Measurements from ENCODE around the gene DMRT1.

Gene DMRT1

GRCh38 chr9:922171-922570 lies 80.7 kb downstream of the DMRT1 start:
- no peak for DNase-seq

DNA sequence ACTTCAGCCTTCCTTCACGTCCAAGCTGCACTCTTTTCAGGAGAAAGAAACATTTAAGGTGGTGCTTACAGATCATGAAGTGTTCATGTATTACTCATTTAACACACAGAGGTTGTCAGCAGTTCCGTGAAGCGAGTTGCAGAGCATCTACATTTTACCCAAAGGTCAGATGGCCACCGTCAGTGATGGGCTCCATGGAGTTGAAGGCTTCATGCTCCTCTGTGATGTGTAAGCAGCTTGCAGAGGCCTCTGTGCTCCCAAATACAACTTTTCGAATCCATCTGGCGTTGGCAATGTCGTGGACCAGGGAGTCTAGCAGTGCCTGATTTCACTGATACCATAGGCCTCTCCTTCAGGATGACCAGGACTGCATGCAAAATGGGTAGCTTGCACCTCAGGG lies 81.2 kb downstream of the DMRT1 start:
- DNase-seq = no peak

DNA sequence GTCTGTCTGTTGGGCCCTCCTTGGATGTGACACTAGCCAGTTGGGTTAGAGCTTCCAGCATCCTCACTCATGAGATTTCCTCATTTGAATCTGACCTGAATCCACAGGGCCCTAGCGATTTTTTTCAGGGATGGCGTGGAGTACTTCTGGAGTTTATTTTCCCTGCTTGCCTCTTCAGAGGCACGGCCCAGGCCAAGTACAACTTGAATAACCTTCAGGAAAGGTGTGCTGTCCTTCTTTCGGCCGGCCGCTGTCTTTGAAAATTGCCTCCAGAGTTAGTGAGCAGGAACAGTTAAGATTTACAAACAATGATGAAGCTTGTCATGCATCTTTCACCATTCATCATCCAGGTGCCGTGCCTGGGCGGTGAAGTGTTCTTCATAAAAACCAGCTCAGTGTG lies 85.5 kb downstream of the DMRT1 start:
- no peak for DNase-seq

DNA sequence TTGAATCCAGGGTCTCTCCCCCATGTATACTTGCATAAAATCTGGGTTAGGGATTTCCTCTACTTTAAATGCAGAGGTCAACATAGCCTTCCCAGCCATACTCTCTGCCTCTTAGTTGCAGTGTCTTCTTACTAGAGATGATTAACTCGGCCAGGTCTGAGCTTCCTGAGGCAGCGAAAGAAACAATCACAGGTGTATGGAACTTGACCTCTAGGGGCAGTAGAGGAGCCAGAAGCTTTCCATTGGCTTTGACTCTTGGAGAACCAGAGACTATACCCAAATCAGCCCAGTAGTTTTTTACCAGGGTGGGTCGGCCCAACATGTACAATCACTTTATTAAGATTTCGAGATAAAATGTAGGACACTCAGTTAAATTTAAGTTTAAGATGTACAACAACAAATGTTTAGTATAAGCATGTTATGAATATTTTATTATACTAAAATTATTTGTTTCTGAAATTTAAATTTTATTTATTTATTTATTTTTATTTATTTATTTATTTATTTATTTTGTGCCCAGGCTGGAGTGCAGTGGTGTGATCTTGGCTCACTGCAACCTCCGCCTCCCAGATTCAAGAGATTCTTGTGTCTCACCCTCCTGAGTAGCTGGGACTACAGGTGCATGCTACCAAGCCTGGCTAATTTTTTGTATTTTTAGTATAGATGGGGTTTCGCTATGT lies 87.0 kb downstream of the DMRT1 start:
- no peak for DNase-seq

DNA sequence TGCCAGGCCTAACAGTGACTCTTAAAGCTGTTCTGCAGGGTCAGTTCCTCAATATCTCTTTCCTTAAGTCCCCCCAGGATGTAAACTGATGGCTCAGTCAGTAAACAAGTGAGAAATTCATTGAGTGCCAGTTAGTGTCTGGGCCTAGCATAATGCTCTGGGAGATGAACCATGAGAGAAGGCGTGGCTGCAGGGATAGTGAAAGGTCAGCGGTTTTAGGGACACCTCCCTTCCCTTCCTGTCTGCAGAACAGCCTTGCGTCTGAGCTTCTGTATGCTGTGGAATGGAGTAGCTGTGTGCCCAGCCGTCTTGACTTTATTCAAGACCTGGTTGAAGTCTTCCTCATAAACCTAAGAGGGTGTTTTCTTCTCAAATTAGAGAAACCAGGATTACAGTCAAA lies 88.2 kb downstream of the DMRT1 start:
- no peak for DNase-seq

GRCh38 chr9:933356-933755 lies 91.9 kb downstream of the DMRT1 start:
- no peak for DNase-seq

GRCh38 chr9:935348-935965 lies 94.0 kb downstream of the DMRT1 start:
- DNase-seq = no peak

GRCh38 chr9:942805-943580 lies 101.5 kb downstream of the DMRT1 start:
- DNase-seq = no peak

DNA sequence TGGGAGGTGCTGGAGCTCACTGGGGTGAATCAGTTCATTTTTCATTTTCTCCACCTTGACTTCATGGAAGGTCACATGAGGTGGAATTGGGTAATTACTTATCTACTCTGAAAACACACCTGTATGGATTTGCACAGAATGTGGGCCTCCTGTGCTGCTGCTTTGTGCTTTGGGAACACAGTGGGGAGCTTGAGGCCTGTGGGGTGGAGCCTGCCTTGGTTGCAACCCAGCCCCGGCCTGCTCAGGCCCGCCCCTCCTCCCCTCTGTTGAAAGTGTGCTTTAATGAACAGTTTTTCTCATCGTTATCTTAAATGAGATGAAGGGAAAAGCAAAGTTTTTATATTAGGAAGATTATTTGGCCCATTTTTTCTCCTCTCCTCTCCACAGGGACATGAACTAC lies 106.5 kb downstream of the DMRT1 start:
- DNase-seq = no peak

DNA sequence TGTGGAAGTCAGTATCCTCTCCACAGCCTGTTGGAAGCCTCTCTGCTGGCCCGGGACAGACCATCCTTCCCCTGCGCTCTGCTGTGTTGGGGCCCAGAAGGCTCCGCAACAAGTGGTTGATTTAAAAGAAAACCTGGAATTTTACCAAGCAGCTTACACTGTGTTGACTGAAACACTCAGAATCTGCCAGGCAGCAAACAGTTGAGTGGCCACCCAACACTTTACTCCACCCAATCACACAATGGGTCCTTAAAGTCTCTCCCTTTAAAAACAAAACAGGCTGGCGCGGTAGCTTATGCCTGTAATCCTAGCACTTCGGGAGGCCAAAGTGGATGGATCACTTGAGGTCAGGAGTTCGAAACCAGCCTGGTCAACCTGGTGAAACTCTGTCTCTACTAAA lies 107.0 kb downstream of the DMRT1 start:
- DNase-seq = no peak

GRCh38 chr9:950139-950538 lies 108.6 kb downstream of the DMRT1 start:
- no peak for DNase-seq

DNA sequence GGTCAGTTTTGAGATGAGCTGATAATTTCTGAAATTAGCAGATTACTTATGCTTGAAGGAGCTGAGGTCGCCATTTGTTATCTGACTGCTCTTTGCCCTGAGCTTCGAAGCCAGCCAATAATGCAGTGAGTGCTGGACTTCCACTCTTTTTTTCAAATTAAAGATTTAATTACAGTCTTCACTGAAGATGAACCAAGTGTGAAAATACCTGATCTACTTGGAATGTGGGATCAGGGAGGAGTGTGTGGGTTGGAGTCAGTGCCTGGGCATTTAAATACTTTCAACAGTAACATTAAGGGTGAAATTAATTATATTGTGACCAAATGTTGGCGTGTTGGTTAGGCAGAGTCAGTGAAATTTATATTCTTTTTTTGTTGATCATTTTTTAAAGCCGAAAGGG lies 111.0 kb downstream of the DMRT1 start:
- DNase-seq = no peak

GRCh38 chr9:959105-959504 lies 117.6 kb downstream of the DMRT1 start:
- no peak for DNase-seq

DNA sequence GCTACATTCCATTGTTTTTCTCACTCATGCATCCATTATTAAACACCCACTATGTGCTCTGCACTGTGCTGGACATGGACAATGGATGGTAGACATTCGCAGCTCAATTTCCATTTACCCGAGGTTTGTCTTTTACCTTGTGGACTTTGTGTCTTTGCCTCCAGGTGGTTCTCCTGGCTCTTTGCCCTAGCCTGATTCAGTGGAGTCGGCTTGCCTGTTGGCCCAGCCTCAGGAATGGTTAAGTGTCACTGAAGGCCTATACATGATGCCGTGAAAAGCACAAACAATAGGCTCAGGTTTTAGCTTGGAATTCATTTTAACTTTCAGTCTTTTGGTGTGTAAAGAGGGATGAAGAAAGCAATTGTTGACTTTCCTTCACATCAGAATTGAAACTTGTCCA lies 118.4 kb downstream of the DMRT1 start:
- no peak for DNase-seq

DNA sequence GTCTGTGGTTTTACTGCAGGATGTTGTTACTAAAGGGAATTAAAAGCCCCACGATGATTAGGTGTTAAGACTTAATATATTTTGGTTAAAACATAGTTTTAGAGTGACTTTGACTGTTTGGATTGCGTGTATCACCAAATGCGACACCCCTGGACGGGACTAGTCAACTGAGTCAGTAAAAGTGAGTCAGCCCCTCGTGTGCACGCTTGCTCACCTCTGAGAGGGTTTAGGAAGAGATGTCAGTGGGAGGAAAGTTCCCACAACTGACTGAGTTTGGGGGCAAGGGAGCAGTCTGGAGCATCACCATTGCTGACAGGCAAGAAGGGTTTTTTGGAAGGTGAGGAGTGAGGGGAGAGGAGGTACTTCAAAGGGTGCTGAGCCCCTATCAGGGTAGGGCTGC lies 120.5 kb downstream of the DMRT1 start:
- no peak for DNase-seq

DNA sequence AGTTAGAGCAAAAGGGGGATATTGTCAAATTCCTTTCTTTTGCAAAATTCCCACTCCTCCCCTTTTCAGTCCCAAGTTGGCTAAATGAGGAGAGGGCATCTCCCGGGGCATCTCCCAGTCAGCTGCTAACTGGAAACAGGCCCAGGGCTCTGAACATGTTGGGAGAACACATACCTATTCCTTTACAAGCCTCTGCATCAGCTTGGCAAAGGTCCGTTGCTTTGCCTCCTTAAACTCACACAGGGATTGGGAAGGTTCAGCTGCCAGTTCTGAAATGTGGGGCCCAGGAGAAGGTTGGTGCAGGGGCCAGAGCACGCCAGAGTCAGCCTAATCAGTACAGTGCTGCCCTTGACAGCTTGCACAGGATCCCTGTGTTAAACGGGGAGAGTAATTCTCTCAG lies 124.0 kb downstream of the DMRT1 start:
- no peak for DNase-seq

GRCh38 chr9:966870-967269 lies 125.4 kb downstream of the DMRT1 start:
- DNase-seq = no peak

DNA sequence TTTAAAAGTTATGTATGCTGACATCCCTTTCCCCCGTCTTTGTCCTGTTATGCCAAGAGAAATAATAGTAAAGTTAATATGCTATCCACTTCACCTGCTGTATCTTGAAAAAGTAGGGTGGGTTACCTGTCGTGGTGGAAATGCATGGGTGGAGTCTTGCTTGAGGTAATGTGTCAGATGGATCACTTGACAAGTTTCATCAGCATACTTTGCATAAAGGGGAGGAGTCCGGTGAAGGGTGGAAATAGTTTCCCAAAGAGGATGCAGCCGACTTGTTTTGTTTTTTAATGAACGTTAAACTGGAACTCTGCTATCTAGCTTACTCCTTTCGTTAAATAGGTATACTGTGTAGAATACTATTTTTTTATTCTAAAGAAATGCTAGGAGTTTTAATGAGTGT lies 125.9 kb downstream of the DMRT1 start:
- DNase-seq = no peak

DNA sequence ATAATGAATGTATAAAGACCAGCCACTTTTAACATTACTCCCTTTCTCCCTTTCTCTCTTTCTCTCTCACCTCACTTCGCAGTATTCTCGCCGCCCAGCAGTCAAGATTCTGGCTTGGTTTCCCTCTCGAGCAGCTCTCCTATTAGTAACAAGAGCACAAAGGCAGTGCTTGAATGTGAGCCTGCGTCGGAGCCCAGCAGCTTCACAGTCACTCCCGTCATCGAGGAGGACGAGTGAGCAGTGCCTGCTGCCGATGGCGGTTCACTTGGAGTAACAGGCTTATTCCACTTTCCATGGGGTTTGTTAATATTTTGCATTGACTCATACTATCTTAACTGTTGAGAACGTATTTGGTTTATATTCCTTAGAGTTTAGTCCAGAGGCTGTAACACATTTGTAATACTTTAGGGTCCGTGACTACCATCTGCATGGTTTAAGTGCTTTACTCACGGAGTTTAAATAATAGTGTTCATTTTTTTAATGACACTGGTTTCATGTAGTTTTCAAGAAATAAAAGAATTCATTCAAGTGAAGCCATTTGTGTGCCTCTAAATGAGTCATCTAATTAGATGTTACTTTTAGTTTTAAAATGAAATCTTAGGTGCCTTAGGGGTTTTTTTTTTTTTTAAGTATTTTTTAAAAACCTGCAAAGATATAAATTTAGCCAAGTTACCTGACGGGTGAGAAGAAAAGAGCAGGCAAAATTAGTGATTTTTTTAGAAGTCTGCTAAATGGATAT lies 126.6 kb downstream of the DMRT1 start:
- no peak for DNase-seq

DNA sequence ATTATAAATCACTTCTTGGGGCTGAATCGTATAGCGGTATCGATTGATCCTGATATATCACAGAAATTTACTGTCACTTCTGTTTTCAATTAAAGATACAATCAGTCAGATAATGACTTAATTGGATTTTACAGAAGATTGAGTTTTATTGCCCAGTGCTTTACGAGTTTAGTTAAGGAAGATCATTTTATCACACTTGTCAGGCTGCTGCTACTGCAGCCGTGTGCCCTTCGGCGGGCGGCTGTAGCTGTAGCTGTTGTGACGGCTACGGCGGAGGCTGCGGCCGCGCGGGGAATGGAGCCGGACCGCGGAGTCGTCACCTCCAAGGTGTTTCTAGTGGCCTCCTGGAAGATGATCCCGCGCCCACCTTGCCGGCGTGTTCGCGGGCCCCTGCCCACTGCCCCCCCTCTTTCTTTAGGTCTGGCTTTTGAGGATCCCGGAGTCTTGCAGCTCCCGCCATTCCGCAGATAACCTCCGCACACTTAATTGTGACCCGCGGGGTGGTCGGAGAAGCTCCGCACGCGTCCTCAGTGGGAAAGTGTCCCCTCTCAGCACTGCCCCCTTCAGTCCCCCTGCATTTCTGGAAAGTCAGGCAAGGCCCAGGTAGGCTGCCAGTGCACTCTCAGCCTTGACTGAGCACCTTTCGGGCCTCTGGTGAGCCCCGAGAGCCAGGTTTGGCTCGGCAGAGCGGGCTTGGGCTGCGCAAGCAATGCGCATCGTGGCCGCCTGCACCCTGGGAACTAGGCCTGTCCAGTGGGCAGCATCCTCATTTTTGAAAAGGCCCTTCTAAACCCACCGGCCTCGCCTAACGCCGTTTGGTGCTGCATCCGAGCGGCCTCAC lies 128.0 kb downstream of the DMRT1 start:
- no peak for DNase-seq
